NCI-H2196 treated with DMSO at 0.1 percent for 48 hours (cell line): ENCODE data around the gene RASGRF1.

Experiments
- DNase-seq: peaks from one replicate; lab custom pipeline; 2025; ENCODE audit not compliant: unreplicated experiment; lab: John Stamatoyannopoulos, UW

The RASGRF1 gene

DNA sequence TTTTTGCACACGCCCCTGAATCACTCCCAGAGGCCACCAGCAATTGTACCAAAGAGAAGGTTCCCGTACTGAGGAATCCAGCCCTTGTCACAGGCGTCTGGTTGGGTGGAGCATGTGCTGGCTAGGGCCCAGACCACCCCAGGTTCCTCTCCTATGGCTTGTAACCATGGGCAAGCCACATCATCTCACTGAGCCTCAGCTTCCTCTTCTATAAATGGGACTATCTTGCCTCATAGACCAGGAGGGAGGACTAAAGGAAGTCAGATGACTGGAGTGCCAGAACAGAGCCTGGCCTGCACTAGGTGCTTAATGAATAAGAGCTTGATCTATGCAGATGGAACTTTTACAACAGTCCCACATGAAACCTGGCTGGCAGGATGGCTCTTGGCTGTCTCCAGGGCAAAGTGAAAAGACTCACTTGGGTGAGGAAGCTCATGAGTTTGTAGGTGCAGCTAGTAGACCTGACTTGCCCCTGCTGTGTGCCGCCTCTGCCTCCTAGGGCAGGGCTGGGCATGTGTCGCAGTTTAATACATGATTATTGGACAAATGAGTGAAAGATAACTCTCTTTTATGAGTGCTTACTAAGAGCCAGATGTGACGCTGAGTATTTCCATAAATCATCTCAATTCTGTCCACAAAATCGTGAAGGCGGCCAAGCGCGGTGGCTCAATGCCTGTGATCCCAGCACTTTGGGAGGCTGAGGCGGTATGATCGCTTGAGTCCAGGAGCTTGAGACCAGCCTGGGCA lies 175.1 kb downstream of the RASGRF1 start:
- DNase-seq, result no peak

DNA sequence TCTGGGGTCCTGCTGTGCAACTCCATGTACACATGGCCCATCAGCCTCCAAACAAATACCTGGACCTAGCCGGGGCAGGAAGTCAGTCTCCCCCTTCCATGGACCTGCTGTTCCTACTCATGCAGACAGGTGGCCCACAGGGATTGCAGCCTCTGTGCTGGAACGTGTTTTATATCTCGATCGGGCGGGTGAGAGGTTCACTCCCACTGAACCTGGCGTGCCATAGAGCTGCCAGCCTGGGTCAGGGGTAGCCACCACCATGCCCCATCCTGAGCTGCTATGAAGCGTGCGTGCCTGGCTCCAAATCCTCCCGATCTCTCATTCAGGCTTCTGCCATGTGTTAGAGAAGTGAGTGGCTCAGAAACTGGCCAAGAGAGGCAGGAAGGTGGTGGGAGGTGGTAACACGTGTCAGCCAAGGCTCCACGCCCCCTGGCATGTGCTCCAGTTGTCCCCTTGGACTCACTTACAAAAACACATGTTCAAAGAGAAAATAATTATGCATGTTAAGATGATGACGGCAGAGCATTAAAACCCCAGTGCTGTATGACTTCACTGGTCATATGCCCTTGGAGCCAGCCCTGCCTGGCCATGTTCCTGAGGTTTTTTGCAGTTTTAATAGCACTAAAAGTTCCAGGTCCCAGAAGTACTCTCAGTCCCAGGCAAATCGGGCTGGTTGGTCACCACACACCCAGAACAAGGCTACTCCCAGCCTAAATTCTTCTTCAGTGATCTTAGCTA lies 176.4 kb downstream of the RASGRF1 start:
- no peak for DNase-seq

DNA sequence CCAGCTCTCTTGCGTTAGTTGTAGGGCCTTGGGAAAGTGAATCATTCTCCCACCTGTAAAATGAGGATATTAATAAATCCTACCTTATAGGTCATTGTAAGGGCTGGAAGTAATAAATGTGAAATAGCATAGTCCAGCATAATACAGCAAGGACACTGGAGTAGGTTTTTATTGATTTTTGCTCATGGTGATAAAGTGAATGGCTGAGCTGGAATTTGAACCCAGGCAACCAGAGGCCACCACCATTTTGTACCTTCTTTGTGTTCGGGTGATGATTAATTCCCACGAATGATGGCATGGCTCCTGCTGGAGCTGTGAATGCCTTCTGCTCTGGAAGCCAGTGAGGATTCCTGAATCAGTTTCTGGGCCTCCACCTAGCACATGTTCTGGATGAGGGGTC lies 177.6 kb downstream of the RASGRF1 start:
- DNase-seq, result no peak

GRCh38 chr15:78912316-78912715 lies 178.3 kb downstream of the RASGRF1 start:
- no peak for DNase-seq

GRCh38 chr15:78910271-78910670 lies 180.3 kb downstream of the RASGRF1 start:
- no peak for DNase-seq
